Measurements from ENCODE around the gene ITGA3.

The ITGA3 gene

GRCh38 chr17:50107790-50108414 is 52.0 kb downstream of the ITGA3 start:
- FAIRE-seq (no peak), DNase-seq (ENCODE audit: insufficient read length, low spot score) (no peak)
- no peak for TF ChIP-seq SPI1 (IDR thresholded peaks at IDR 0.05; ENCODE audit: low read depth, low read length)
- no peak for TF ChIP-seq PAX5 (IDR thresholded peaks at IDR 0.05; ENCODE audit: insufficient read depth, low read length, severe bottlenecking)
- TF ChIP-seq POU2F2 (IDR thresholded peaks at IDR 0.05; ENCODE audit: low read depth, low read length): no peak
- no peak for TF ChIP-seq POLR2A (IDR thresholded peaks at IDR 0.05; ENCODE audit: low read depth, low read length)
- no peak for TF ChIP-seq POLR2AphosphoS5 (IDR thresholded peaks at IDR 0.05; ENCODE audit: low read depth, low read length)
- no peak for TF ChIP-seq TAF1 (IDR thresholded peaks at IDR 0.05; ENCODE audit: low read depth, low read length)

- FAIRE-seq (no peak), DNase-seq (ENCODE audit: insufficient read length, low spot score) (no peak)
- no peak for TF ChIP-seq POLR2A (IDR thresholded peaks at IDR 0.05; ENCODE audit: low read depth, low read length)
- no peak for TF ChIP-seq TAF1 (IDR thresholded peaks at IDR 0.05; ENCODE audit: low read depth, low read length)
- no peak for TF ChIP-seq POU2F2 (IDR thresholded peaks at IDR 0.05; ENCODE audit: low read depth, low read length)
Measured at GRCh38 chr17:50108556-50108955, 52.6 kb downstream of the ITGA3 start.

- FAIRE-seq: no peak
- DNase-seq (ENCODE audit: insufficient read length, low spot score): no peak
- TF ChIP-seq PAX5 (IDR thresholded peaks at IDR 0.05; ENCODE audit: insufficient read depth, low read length, severe bottlenecking) (no peak), POU2F2 (IDR thresholded peaks at IDR 0.05; ENCODE audit: low read depth, low read length) (no peak), POLR2A (IDR thresholded peaks at IDR 0.05; ENCODE audit: low read depth, low read length) (no peak), POLR2AphosphoS5 (IDR thresholded peaks at IDR 0.05; ENCODE audit: low read depth, low read length) (no peak), SPI1 (IDR thresholded peaks at IDR 0.05; ENCODE audit: low read depth, low read length) (no peak), TAF1 (IDR thresholded peaks at IDR 0.05; ENCODE audit: low read depth, low read length) (no peak)
Measured at GRCh38 chr17:50109207-50109606, 53.3 kb downstream of the ITGA3 start.

GRCh38 chr17:50109785-50110184 is 53.9 kb downstream of the ITGA3 start:
- TF ChIP-seq POLR2AphosphoS5 (IDR thresholded peaks at IDR 0.05; ENCODE audit: low read depth, low read length): no peak
- FAIRE-seq (no peak), DNase-seq (ENCODE audit: insufficient read length, low spot score) (no peak)

- TF ChIP-seq POLR2A (IDR thresholded peaks at IDR 0.05; ENCODE audit: low read depth, low read length): no peak
- no peak for TF ChIP-seq TAF1 (IDR thresholded peaks at IDR 0.05; ENCODE audit: low read depth, low read length)
- TF ChIP-seq POLR2AphosphoS5 (IDR thresholded peaks at IDR 0.05; ENCODE audit: low read depth, low read length): no peak
- no peak for TF ChIP-seq PAX5 (IDR thresholded peaks at IDR 0.05; ENCODE audit: insufficient read depth, low read length, severe bottlenecking)
- TF ChIP-seq SPI1 (IDR thresholded peaks at IDR 0.05; ENCODE audit: low read depth, low read length): no peak
- DNase-seq (ENCODE audit: insufficient read length, low spot score) (no peak), FAIRE-seq (no peak)
Measured at GRCh38 chr17:50110591-50111349, 54.9 kb downstream of the ITGA3 start.

DNA sequence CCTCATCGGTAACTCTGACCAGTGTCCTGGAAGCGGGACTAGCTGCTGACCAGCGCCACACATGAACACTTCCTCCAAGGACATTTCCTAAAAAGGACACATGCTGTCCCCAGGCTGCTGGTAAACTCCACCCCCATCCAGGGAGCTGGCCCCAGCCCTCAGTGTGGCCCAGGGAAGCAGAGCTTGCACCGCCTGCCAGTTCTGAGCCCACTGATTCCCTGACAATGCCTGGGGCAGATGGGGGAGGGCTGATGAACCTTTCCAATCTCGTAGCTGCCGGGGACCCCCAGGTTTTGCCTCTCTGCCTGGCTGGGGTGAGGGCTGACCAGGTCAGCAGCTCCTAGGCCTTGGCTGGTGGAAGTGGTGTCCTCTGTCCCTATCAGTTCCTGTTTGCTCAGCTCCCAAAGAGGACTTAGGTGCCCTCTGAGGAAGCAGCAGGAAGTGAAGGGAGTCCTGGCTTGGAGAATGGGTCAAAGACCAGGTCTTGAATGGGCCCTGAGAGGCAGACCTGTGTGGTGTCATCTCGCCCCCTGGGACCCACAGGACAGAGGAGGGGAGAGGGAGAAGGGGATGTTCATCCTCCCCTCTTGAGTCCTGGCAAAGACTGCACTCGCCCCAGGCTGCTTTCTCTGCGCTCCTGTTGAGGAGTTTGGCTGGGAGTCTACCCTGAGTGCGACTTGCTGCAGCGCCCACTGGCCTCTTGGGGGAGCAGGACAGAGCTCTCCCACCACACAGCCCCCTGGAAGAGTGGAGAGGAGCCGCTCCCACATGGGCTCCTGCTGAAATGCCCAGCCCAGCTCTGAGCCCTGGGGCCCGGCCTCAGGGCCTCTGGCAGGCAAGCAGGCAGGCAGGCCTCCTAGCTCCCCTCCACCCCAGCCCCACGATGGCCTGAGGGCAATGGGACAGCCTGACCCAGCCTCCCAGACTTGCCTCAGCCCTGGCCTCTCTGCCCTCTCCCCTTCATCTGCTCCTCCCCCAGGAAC is 56.1 kb downstream of the ITGA3 start:
- DNase-seq (ENCODE audit: insufficient read length, low spot score): no peak
- TF ChIP-seq SPI1 (IDR thresholded peaks at IDR 0.05; ENCODE audit: low read depth, low read length) (no peak), POLR2A (IDR thresholded peaks at IDR 0.05; ENCODE audit: low read depth, low read length) (no peak), POLR2AphosphoS5 (IDR thresholded peaks at IDR 0.05; ENCODE audit: low read depth, low read length) (no peak), POU2F2 (IDR thresholded peaks at IDR 0.05; ENCODE audit: low read depth, low read length) (no peak), PAX5 (IDR thresholded peaks at IDR 0.05; ENCODE audit: insufficient read depth, low read length, severe bottlenecking) (no peak), TAF1 (IDR thresholded peaks at IDR 0.05; ENCODE audit: low read depth, low read length) (no peak)
- no peak for FAIRE-seq

DNA sequence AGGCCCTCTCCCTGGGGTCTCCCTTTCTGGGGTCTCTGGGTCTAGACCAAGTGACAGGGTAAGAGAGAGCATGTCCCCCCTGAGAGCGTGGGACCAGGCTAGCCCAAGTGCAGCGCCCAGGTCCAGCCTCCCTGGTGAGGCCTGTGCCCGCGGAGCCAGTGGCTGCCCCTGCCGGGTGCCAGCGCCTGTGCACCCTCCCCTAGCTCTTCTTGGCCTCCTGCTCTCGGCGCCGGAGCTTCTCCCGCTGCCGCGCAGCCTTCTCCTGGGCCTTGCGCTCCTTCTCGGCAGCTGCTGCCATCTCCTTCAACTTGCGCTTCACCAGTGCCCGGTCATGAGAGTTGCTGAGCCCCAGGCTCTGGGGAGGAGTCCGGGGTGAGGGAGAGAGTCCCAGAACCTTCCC is 56.8 kb downstream of the ITGA3 start:
- TF ChIP-seq PAX5 (IDR thresholded peaks at IDR 0.05; ENCODE audit: insufficient read depth, low read length, severe bottlenecking) (no peak), POU2F2 (IDR thresholded peaks at IDR 0.05; ENCODE audit: low read depth, low read length) (no peak)
- FAIRE-seq: no peak
- DNase-seq (ENCODE audit: insufficient read length, low spot score): no peak

- DNase-seq (ENCODE audit: insufficient read length, low spot score) (no peak), FAIRE-seq (no peak)
- TF ChIP-seq SPI1 (IDR thresholded peaks at IDR 0.05; ENCODE audit: low read depth, low read length): no peak
- TF ChIP-seq POLR2A (IDR thresholded peaks at IDR 0.05; ENCODE audit: low read depth, low read length): no peak
- TF ChIP-seq TAF1 (IDR thresholded peaks at IDR 0.05; ENCODE audit: low read depth, low read length): no peak
- TF ChIP-seq PAX5 (IDR thresholded peaks at IDR 0.05; ENCODE audit: insufficient read depth, low read length, severe bottlenecking): no peak
- TF ChIP-seq POLR2AphosphoS5 (IDR thresholded peaks at IDR 0.05; ENCODE audit: low read depth, low read length): no peak
- TF ChIP-seq POU2F2 (IDR thresholded peaks at IDR 0.05; ENCODE audit: low read depth, low read length): no peak
Measured at GRCh38 chr17:50113624-50114320, 57.9 kb downstream of the ITGA3 start.

- no peak for DNase-seq (ENCODE audit: insufficient read length, low spot score)
- no peak for TF ChIP-seq POLR2AphosphoS5 (IDR thresholded peaks at IDR 0.05; ENCODE audit: low read depth, low read length)
- no peak for TF ChIP-seq POLR2A (IDR thresholded peaks at IDR 0.05; ENCODE audit: low read depth, low read length)
- TF ChIP-seq SPI1 (IDR thresholded peaks at IDR 0.05; ENCODE audit: low read depth, low read length): no peak
- TF ChIP-seq POU2F2 (IDR thresholded peaks at IDR 0.05; ENCODE audit: low read depth, low read length): no peak
- no peak for TF ChIP-seq TAF1 (IDR thresholded peaks at IDR 0.05; ENCODE audit: low read depth, low read length)
- TF ChIP-seq PAX5 (IDR thresholded peaks at IDR 0.05; ENCODE audit: insufficient read depth, low read length, severe bottlenecking): no peak
- FAIRE-seq: no peak
Measured at GRCh38 chr17:50114401-50114800, 58.5 kb downstream of the ITGA3 start.

Measured in GM12891 (cell line).